Activated T-cell treated with anti-CD3 and anti-CD28 coated beads, Interleukin-2, amount 50 U/mL, for 72 hours (primary cell): ENCODE data around the gene TNFAIP3. TPM values are rescaled to one million over a fixed set of nuclear protein-coding genes. Genes with fewer than 3 reads are reported as not detected.
"Not testable (repeated sequence)": the region's sequence is repeated elsewhere in the genome, so short reads cannot be mapped to it uniquely, and the experiment has no call there.

Experiments
- ATAC-seq, 2 donors: fragments of 150-1000 bp; cut with Tn5 transposase; replicated peaks in 1 of 2; 2 replicates each; pipeline ENCODE4 v1.10.0; 2021; ENCODE audit warnings: moderate library complexity in 2 of 2, mild to moderate bottlenecking in 1 of 2
- DNase-seq, 2 donors: peaks; one replicate each; pipeline ENCODE4 v3.0.0; 2021 to 2022; ENCODE audit warnings: mixed read lengths in 1 of 2
- H3K27ac Mint-ChIP-seq: one replicate; pipeline ENCODE4 v1.8.0; 2022; ENCODE audit warnings: mild to moderate bottlenecking, moderate library complexity, mixed read lengths
- H3K27me3 Mint-ChIP-seq: one replicate; pipeline ENCODE4 v1.8.0; 2022; ENCODE audit warnings: low read depth, mixed read lengths
- H3K36me3 Mint-ChIP-seq, 2 donors: one replicate each; pipeline ENCODE4 v1.8.0; 2022; ENCODE audit warnings: mixed read lengths in 2 of 2, mild to moderate bottlenecking in 1 of 2; ENCODE audit not compliant: insufficient read depth in 2 of 2
- H3K4me1 Mint-ChIP-seq: one replicate; pipeline ENCODE4 v1.8.0; 2022; ENCODE audit warnings: low read depth, mixed read lengths
- H3K4me3 Mint-ChIP-seq, 2 donors: one replicate each; pipeline ENCODE4 v1.8.0; 2022; ENCODE audit warnings: mild to moderate bottlenecking in 2 of 2, mixed read lengths in 2 of 2, moderate library complexity in 2 of 2
- H3K9me3 Mint-ChIP-seq, 2 donors: one replicate each; pipeline ENCODE4 v1.8.0; 2022; ENCODE audit warnings: mixed read lengths in 2 of 2
- total RNA-seq, 2 donors: library from RNA; stranded (reverse); gene quantifications; one replicate each; pipeline ENCODE4 v1.2.3, GENCODE V29; 2022

Gene TNFAIP3
- total RNA-seq, 2 donors from 2014 or later: 350 to 510 TPM

DNA sequence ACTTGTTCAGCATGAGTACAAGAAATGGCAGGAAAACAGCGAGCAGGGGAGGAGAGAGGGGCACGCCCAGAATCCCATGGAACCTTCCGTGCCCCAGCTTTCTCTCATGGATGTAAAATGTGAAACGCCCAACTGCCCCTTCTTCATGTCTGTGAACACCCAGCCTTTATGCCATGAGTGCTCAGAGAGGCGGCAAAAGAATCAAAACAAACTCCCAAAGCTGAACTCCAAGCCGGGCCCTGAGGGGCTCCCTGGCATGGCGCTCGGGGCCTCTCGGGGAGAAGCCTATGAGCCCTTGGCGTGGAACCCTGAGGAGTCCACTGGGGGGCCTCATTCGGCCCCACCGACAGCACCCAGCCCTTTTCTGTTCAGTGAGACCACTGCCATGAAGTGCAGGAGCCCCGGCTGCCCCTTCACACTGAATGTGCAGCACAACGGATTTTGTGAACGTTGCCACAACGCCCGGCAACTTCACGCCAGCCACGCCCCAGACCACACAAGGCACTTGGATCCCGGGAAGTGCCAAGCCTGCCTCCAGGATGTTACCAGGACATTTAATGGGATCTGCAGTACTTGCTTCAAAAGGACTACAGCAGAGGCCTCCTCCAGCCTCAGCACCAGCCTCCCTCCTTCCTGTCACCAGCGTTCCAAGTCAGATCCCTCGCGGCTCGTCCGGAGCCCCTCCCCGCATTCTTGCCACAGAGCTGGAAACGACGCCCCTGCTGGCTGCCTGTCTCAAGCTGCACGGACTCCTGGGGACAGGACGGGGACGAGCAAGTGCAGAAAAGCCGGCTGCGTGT is 11.6 kb downstream of the TNFAIP3 start:
- H3K36me3 Mint-ChIP-seq: peaks cover 35 to 72% of the 10 kb centered on the region in 2 donors
- ATAC-seq (no peak), DNase-seq (no peak)
- peaks cover 95% of the 10 kb centered on the region for H3K4me1 Mint-ChIP-seq
- H3K4me3 Mint-ChIP-seq: peak overlapping the region; percentile 84 to 93
- H3K27ac Mint-ChIP-seq: peak overlapping the region; percentile 97
- no peaks in the 10 kb centered on the region for H3K9me3 Mint-ChIP-seq
- no peaks in the 10 kb centered on the region for H3K27me3 Mint-ChIP-seq

DNA sequence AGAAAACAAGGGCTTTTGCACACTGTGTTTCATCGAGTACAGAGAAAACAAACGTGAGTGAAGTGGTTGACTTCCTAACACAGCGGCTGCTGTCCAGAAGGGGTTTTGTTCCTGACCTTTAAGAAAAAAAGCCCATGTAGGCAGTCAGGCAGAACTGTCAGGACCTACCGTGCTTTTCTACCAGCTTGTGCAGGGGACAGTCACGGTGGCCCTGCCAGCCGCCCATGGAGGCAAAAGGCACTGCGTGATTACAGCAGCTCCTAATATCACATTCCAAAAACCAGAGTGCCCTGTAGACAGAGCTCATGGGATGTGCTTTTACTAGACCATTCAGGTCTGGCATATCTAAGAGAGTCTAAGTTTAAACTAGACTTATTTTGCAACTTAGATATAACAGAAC is 12.2 kb downstream of the TNFAIP3 start:
- Mint-ChIP-seq H3K4me3 (peak overlapping the region; percentile 84 to 93), H3K27ac (peak overlapping the region; percentile 97), H3K27me3 (no peaks in the 10 kb centered on the region), H3K9me3 (no peaks in the 10 kb centered on the region), H3K36me3 (peaks cover 34 to 73% of the 10 kb centered on the region in 2 donors), H3K4me1 (peaks cover 96% of the 10 kb centered on the region)
- DNase-seq (no peak), ATAC-seq (no peak)

DNA sequence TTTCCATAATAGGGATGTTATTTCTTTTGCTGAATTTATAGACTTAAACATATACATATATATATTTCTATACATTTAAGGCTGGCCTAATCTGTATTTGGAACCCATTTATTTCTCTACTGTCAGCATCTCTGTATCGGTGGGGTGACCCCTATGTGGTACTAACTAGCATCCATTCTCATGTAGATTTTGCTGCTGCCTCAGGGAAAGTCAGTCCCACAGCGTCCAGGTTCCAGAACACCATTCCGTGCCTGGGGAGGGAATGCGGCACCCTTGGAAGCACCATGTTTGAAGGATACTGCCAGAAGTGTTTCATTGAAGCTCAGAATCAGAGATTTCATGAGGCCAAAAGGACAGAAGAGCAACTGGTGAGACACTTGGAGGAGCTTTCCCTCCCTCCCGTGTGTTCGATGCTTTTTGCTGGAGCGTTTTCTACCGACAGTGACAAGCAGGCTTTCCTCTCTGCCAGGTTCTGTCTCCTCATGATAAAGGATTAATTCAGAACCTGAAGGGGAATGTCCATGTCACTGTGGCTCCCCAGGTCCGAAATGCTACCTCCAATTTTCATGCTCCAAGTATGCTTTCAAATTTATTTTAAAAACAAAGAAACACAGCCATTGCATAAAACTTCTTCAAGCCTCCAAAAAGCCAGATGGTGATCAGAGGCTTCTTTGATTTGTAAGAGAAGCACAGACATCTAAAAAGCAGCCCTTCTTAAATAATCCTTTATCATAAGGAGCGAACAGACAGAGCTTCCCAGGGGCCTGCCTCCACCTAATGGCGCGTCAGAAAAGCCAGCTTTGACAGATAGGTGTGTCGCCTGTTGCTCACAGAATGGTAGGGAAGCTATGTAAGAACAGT is 13.1 kb downstream of the TNFAIP3 start:
- H3K4me3 Mint-ChIP-seq: peak overlapping the region; percentile 30 to 84
- no peak for ATAC-seq
- H3K4me1 Mint-ChIP-seq: peaks cover 88% of the 10 kb centered on the region
- no peaks in the 10 kb centered on the region for H3K27me3 Mint-ChIP-seq
- peak overlapping the region; percentile 69 for H3K27ac Mint-ChIP-seq
- H3K9me3 Mint-ChIP-seq: peaks cover 0 to 3% of the 10 kb centered on the region in 2 donors
- DNase-seq: no peak
- peaks cover 30 to 69% of the 10 kb centered on the region in 2 donors for H3K36me3 Mint-ChIP-seq

DNA sequence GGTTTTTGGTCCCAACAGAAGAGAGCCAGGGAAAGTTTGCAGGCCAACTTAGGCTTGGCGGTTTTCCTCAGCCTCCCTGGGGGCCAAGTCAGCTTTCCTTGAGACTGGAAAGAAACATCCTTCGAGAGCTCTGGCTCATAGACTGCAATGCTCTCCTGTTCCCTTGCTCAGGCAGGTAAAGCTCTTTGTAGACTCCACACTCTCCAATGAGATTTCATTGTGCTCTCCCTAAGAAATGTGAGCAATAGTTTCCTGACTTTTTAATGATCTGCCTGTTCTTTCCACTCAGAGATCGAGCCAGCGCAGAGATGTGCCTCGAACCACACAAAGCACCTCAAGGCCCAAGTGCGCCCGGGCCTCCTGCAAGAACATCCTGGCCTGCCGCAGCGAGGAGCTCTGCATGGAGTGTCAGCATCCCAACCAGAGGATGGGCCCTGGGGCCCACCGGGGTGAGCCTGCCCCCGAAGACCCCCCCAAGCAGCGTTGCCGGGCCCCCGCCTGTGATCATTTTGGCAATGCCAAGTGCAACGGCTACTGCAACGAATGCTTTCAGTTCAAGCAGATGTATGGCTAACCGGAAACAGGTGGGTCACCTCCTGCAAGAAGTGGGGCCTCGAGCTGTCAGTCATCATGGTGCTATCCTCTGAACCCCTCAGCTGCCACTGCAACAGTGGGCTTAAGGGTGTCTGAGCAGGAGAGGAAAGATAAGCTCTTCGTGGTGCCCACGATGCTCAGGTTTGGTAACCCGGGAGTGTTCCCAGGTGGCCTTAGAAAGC is 13.9 kb downstream of the TNFAIP3 start:
- no peak for DNase-seq

DNA sequence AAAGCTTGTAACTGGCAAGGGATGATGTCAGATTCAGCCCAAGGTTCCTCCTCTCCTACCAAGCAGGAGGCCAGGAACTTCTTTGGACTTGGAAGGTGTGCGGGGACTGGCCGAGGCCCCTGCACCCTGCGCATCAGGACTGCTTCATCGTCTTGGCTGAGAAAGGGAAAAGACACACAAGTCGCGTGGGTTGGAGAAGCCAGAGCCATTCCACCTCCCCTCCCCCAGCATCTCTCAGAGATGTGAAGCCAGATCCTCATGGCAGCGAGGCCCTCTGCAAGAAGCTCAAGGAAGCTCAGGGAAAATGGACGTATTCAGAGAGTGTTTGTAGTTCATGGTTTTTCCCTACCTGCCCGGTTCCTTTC is 14.4 kb downstream of the TNFAIP3 start:
- Mint-ChIP-seq H3K27me3 (no peaks in the 10 kb centered on the region), H3K27ac (peak overlapping the region; percentile 69), H3K4me1 (peaks cover 74% of the 10 kb centered on the region), H3K9me3 (peaks cover 3 to 10% of the 10 kb centered on the region in 2 donors), H3K4me3 (peak overlapping the region; percentile 30 to 84), H3K36me3 (peaks cover 28 to 69% of the 10 kb centered on the region in 2 donors)
- peak; percentile 3 to 14 for ATAC-seq
- DNase-seq: no peak

More for the DNA sequence above, 13.9 kb downstream of the TNFAIP3 start:
- peaks cover 0 to 4% of the 10 kb centered on the region in 2 donors for H3K9me3 Mint-ChIP-seq
- ATAC-seq: peak; percentile 13 to 22
- H3K4me1 Mint-ChIP-seq: peaks cover 80% of the 10 kb centered on the region
- no peaks in the 10 kb centered on the region for H3K27me3 Mint-ChIP-seq
- peak overlapping the region; percentile 69 for H3K27ac Mint-ChIP-seq
- H3K4me3 Mint-ChIP-seq: peak overlapping the region; percentile 30 to 84
- H3K36me3 Mint-ChIP-seq: peaks cover 24 to 66% of the 10 kb centered on the region in 2 donors

DNA sequence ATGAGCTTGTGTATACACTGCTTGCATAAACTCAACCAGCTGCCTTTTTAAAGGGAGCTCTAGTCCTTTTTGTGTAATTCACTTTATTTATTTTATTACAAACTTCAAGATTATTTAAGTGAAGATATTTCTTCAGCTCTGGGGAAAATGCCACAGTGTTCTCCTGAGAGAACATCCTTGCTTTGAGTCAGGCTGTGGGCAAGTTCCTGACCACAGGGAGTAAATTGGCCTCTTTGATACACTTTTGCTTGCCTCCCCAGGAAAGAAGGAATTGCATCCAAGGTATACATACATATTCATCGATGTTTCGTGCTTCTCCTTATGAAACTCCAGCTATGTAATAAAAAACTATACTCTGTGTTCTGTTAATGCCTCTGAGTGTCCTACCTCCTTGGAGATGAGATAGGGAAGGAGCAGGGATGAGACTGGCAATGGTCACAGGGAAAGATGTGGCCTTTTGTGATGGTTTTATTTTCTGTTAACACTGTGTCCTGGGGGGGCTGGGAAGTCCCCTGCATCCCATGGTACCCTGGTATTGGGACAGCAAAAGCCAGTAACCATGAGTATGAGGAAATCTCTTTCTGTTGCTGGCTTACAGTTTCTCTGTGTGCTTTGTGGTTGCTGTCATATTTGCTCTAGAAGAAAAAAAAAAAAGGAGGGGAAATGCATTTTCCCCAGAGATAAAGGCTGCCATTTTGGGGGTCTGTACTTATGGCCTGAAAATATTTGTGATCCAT is 15.3 kb downstream of the TNFAIP3 start:
- DNase-seq: no peak

DNA sequence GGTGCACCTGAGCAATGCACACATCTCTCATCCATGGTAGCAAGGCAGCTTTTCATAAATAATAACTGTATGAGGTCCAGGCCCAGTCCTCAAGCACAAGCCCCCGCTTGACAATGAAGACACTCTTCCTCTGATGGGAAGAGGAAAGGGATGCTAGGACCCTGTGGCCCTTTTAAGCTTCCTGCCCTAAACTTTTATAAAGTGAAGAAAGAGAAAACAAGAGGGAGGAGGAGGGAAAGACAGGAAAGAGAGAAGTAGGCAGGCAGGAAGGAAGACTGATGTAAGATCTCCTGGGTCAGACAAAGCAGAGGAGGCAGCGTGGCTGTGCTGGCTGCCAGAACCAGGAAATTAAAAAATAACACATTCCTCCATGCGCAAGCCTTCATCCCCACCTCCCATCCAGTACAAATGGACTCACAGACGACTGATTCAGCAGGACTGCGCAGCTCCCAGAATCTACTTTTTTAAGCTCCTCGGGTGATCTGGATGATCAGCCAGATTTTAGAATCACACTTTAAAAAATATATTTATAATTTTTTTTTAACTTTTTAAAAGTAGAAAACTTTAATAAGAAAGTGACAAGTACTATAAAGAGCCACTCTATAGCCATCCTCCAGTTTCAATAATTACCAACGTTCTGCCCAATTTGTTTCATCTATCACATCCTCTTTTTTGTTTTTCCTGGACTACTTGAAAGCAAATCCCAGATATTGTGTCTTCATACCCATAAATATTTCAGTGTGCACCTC is 16.5 kb downstream of the TNFAIP3 start:
- H3K36me3 Mint-ChIP-seq: peaks cover 23 to 58% of the 10 kb centered on the region in 2 donors
- ATAC-seq (peak; percentile 32 to 33), DNase-seq (no peak)
- H3K4me3 Mint-ChIP-seq: peak overlapping the region; percentile 0 to 26
- H3K4me1 Mint-ChIP-seq: peaks cover 53% of the 10 kb centered on the region
- H3K9me3 Mint-ChIP-seq: peaks cover 8 to 13% of the 10 kb centered on the region in 2 donors
- H3K27ac Mint-ChIP-seq: peak overlapping the region; percentile 91
- H3K27me3 Mint-ChIP-seq: no peaks in the 10 kb centered on the region

More for the DNA sequence above, 15.3 kb downstream of the TNFAIP3 start:
- H3K4me1 Mint-ChIP-seq: peaks cover 65% of the 10 kb centered on the region
- H3K9me3 Mint-ChIP-seq: peaks cover 5 to 10% of the 10 kb centered on the region in 2 donors
- H3K4me3 Mint-ChIP-seq: peak overlapping the region in 1 of 2 donors; percentile 34
- H3K27ac Mint-ChIP-seq: peak overlapping the region; percentile 69
- ATAC-seq: peak; percentile 29 to 35
- no peaks in the 10 kb centered on the region for H3K27me3 Mint-ChIP-seq
- H3K36me3 Mint-ChIP-seq: peaks cover 27 to 64% of the 10 kb centered on the region in 2 donors

DNA sequence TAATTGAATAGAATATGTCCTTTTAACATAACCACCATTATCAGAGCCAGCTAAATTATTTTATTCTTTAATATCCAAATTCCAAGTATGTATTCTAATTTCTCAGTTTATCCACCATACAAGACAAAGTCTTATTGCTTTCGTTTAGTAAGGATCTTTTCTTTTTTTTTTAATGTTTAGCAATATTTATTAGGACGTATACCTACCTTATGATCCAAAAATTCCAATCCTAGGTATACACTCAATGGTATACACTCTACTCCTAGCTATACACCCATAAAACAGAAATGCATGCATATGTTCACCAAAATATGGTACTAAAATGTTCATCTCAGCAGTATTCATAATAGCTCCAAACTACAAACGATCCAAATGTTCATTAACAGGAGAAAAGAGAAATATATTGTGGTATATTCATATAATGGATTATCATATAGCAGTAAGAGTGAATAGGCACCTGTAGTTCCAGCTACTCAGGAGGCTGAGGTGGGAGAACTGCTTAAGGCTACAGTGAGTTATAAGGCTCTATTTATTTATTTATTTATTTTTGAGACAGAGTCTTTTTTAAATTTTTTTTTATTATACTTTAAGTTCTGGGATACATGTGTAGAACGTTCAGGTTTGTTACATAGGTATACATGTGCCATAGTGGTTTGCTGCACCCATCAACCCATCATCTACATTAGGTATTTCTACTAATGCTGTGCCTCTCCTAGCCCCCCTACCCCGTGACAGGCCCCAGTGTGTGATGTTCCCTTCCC is 17.3 kb downstream of the TNFAIP3 start:
- H3K4me3 Mint-ChIP-seq: no peak overlapping the region
- ATAC-seq: peak in 1 of 2 donors; percentile 20

DNA sequence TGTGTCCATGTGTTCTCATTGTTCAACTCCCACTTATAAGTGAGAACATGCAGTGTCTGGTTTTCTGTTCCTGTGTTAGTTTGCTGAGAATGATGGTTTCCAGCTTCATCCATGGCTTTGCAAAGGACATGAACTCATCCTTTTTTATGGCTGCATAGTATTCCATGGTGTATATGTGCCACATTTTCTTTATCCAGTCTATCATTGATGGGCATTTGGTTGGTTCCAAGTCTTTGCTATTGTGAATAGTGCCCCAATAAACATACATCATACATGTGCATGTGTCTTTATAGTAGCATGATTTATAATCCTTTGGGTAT is 17.8 kb downstream of the TNFAIP3 start:
- H3K27me3 Mint-ChIP-seq, H3K4me3 Mint-ChIP-seq, DNase-seq, ATAC-seq: not testable (repeated sequence)
- H3K4me1 Mint-ChIP-seq: peaks cover 41% of the 10 kb centered on the region
- H3K9me3 Mint-ChIP-seq: peaks cover 9 to 15% of the 10 kb centered on the region in 2 donors
- H3K36me3 Mint-ChIP-seq: peaks cover 27 to 56% of the 10 kb centered on the region in 2 donors
- H3K27ac Mint-ChIP-seq: peak overlapping the region; percentile 91

More for the DNA sequence above, 17.3 kb downstream of the TNFAIP3 start:
- DNase-seq: no peak
- Mint-ChIP-seq H3K27me3 (no peaks in the 10 kb centered on the region), H3K9me3 (peaks cover 9 to 15% of the 10 kb centered on the region in 2 donors), H3K36me3 (peaks cover 24 to 58% of the 10 kb centered on the region in 2 donors), H3K27ac (peak overlapping the region; percentile 91), H3K4me1 (peaks cover 46% of the 10 kb centered on the region)

DNA sequence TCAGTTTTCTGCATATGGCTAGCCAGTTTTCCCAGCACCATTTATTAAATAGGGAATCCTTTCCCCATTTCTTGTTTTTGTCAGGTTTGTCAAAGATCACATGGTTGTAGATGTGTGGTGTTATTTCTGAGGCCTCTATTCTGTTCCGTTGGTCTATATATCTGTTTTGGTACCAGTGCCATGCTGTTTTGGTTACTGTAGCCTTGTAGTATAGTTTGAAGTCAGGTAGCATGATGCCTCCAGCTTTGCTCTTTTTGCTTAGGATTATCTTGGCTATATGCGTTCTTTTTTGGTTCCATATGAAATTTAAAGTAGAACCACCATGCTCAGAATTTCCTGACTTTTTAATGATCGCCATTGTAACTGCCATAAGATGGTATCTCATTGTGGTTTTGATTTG is 19.2 kb downstream of the TNFAIP3 start:
- H3K27me3 Mint-ChIP-seq, H3K4me3 Mint-ChIP-seq, DNase-seq, ATAC-seq: not testable (repeated sequence)
- Mint-ChIP-seq H3K4me1 (peaks cover 28% of the 10 kb centered on the region), H3K9me3 (peaks cover 9 to 15% of the 10 kb centered on the region in 2 donors), H3K36me3 (peaks cover 23 to 54% of the 10 kb centered on the region in 2 donors), H3K27ac (peak overlapping the region; percentile 91)

DNA sequence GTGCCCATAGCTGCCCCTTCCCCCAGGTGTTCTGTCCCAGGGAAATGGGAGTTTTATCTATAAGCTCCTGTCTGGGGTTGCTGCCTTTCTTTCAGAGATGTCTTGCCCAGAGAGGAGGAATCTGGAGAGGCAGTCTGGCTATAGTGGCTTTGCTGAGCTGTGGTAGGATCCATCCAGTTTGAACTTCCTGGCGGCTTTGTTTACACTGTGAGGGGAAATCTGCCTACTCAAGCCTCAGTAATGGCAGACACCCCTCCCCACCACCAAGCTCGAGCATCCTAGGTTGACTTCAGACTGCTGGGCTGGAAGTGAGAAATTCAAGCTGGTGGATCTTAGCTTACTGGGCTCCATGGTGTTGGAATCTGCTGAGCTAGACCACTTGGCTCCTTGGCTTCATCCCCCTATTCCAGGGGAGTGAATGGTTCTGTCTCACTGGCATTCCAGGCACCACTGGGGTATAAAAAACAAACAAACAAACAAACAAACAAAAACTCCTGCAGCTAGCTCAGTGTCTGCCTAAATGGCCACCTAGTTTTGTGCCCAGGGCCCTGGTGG is 24.0 kb downstream of the TNFAIP3 start:
- H3K4me1 Mint-ChIP-seq: peaks cover 8% of the 10 kb centered on the region
- no peak for DNase-seq
- peaks cover 9 to 11% of the 10 kb centered on the region in 2 donors for H3K9me3 Mint-ChIP-seq
- H3K4me3 Mint-ChIP-seq: no peak overlapping the region
- H3K27me3 Mint-ChIP-seq: no peaks in the 10 kb centered on the region
- ATAC-seq: peak; percentile 11 to 22
- no peak overlapping the region for H3K27ac Mint-ChIP-seq
- H3K36me3 Mint-ChIP-seq: peaks cover 18 to 23% of the 10 kb centered on the region in 2 donors
